ENCODE data around the gene GPM6B.

GPM6B gene

DNA sequence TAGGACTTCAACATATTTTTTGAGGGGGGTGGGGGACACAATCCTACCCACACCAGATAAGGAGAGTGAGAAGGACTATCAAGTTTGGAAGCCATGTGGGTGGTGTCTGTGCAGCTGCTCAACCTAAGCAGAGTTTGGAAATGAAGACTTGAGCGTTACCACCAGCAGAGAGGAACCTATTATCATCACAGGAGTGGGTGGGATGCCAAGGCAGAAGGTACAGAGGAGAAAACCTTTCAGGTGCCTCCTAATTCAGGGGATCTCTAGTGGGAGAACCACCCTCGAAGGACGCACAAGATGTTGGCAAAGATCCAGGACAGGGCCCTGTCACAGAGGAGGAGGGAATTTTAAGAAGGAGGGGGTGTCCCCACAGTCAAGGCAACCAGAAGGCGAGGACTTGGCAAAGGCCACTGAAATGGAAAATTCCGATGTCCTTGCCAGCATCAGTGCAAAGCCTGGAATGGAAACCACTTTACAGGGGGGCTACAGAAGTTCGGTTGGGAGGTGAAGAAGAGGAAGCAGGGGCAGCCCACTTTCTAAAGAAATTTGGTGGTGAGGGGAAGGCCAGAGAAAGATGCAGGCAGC is 8.4 kb upstream of the GPM6B start:
- no peak for TF ChIP-seq CTCF (IDR thresholded peaks at IDR 0.05; ENCODE audit: low read depth, low read length, missing control alignments)
- H3K4me3 ChIP-seq (ENCODE audit: low read depth, low read length): no peak overlapping the region
- no peak for DNase-seq (ENCODE audit: low read depth)

DNA sequence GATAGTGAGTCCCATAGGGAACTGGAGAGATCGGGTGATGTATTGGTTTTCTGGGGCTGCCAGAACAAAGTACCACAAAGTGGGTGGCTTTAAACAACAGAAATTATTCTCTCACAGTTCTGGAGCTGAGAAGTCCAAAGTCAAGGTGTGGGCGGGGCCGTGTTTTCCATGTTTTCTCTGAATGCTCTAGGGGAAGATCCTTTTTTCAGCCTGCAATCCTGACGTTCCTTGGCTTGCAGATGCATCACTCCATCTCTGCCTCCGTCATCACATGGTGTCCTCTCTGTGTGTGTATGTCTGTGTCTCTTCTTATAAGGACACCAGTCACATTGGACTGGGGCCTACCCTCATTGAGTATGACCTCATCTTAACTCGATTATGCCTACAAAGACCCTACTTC is 7.9 kb upstream of the GPM6B start:
- H3K4me3 ChIP-seq (ENCODE audit: low read depth, low read length): no peak overlapping the region
- TF ChIP-seq CTCF (IDR thresholded peaks at IDR 0.05; ENCODE audit: low read depth, low read length, missing control alignments): no peak
- DNase-seq (ENCODE audit: low read depth): no peak

DNA sequence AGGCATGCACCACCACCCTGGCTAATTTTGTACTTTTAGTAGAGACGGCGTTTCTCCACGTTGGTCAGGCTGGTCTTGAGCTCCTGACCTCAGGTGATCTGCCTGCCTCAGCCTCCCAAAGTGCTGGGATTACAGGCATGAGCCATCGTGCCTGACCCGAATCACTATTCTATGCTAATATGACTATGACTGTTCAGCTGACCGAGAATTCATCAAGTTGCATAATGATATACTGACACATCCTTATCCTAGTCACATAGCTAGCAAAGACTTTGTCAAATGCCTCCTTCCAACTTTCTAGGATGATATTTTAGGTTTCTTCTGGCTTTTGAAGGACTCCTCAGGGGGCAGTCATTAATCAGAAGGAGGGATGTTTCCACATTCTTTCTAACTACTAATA is 4.8 kb upstream of the GPM6B start:
- no peak for DNase-seq (ENCODE audit: low read depth)
- TF ChIP-seq CTCF (IDR thresholded peaks at IDR 0.05; ENCODE audit: low read depth, low read length, missing control alignments): no peak

DNA sequence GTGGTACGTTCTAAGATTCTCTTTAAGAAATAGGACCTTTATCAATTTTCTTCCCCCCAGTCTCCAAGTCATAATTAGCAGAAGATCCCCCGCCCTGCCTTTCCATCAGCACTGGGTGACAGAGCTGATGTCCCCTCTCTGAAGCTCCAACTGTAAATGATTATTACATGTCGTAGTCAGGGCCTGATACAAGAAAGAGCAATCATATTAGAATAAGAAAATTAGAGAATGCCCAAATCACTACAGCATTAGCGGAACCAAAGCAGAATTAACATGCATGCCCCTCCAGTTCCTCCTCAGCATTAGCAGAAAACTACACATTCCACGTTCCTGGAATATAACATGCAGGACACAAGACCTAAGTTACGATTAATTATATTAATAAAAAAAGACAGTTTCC is 717 bp downstream of the GPM6B start:
- no peak for DNase-seq (ENCODE audit: low read depth)
- no peak for TF ChIP-seq CTCF (IDR thresholded peaks at IDR 0.05; ENCODE audit: low read depth, low read length, missing control alignments)

More for the DNA sequence above, 4.8 kb upstream of the GPM6B start:
- H3K4me3 ChIP-seq (ENCODE audit: low read depth, low read length): no peak overlapping the region

DNA sequence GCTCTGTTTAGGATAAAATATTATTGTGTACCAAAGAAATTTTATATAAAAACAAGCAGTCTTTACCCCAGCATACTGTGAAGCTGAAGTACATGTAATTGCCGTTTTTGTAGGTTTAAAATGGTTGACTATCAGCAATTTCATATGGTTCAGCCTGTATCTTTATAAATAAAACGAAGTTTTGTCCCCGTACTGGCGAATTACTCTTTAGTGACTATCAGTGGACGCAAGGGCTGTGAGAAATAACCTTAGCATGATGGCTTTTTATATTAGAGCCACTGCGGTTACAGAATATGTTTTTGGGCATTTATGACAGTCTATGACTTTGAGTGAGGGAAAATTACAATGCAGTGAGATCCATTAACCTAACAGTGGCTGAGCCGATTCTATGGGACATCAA is 1.2 kb downstream of the GPM6B start:
- TF ChIP-seq CTCF (IDR thresholded peaks at IDR 0.05; ENCODE audit: low read depth, low read length, missing control alignments): no peak
- DNase-seq (ENCODE audit: low read depth): no peak
- no peak overlapping the region for H3K4me3 ChIP-seq (ENCODE audit: low read depth, low read length)

More for the DNA sequence above, 717 bp downstream of the GPM6B start:
- H3K4me3 ChIP-seq (ENCODE audit: low read depth, low read length): no peak overlapping the region

GRCh38 chrX:13808865-13809264 is 8.0 kb downstream of the GPM6B start:
- no peak for DNase-seq (ENCODE audit: low read depth)
- H3K4me3 ChIP-seq (ENCODE audit: low read depth, low read length): no peak overlapping the region
- no peak for TF ChIP-seq CTCF (IDR thresholded peaks at IDR 0.05; ENCODE audit: low read depth, low read length, missing control alignments)

DNA sequence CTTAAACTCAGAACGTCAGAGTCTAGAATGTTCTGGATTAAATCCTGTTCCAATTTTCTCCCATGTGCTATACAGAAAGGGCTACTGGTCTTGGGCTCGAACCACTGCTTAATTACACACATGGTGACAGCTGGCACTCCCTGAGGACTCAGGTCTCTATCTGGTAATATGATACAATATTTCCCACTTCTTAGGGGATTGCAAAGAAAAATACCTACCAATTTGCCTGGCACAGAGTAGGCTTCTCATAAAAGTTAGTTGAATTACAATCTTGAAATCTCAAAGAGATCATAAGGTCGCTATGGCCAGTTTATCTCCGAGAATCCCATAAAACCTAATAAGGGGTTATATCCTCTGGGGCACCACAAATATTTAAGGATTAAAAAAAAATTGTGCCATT is 8.6 kb downstream of the GPM6B start:
- no peak for DNase-seq (ENCODE audit: low read depth)
- no peak overlapping the region for H3K4me3 ChIP-seq (ENCODE audit: low read depth, low read length)
- no peak for TF ChIP-seq CTCF (IDR thresholded peaks at IDR 0.05; ENCODE audit: low read depth, low read length, missing control alignments)

Data from GM12864 (cell line).